ENCODE measurements around the gene EAF2.

EAF2 gene

GRCh38 chr3:121913305-121913990, 78.4 kb downstream of the EAF2 start:
- H3K27ac ChIP-seq, result no peak overlapping the region
- TF ChIP-seq ZFX (IDR thresholded peaks at IDR 0.05; ENCODE audit: borderline replicate concordance) (no peak), CTCF (IDR thresholded peaks at IDR 0.05) (no peak)

GRCh38 chr3:121914081-121914998, 79.3 kb downstream of the EAF2 start:
- no peak overlapping the region for H3K27ac ChIP-seq
- TF ChIP-seq ZFX (IDR thresholded peaks at IDR 0.05; ENCODE audit: borderline replicate concordance), result no peak
- TF ChIP-seq CTCF (IDR thresholded peaks at IDR 0.05), result no peak

GRCh38 chr3:121916189-121916588, 81.2 kb downstream of the EAF2 start:
- TF ChIP-seq ZFX (IDR thresholded peaks at IDR 0.05; ENCODE audit: borderline replicate concordance), result no peak
- no peak for TF ChIP-seq CTCF (IDR thresholded peaks at IDR 0.05)
- no peak overlapping the region for H3K27ac ChIP-seq

- H3K27ac ChIP-seq, result no peak overlapping the region
- TF ChIP-seq CTCF (IDR thresholded peaks at IDR 0.05) (no peak), ZFX (IDR thresholded peaks at IDR 0.05; ENCODE audit: borderline replicate concordance) (no peak)
Observed at GRCh38 chr3:121918779-121919483, 83.9 kb downstream of the EAF2 start.

- TF ChIP-seq CTCF (IDR thresholded peaks at IDR 0.05), result no peak
- no peak for TF ChIP-seq ZFX (IDR thresholded peaks at IDR 0.05; ENCODE audit: borderline replicate concordance)
- H3K27ac ChIP-seq, result no peak overlapping the region
Observed at GRCh38 chr3:121924734-121925133, 89.7 kb downstream of the EAF2 start.

- no peak for TF ChIP-seq ZFX (IDR thresholded peaks at IDR 0.05; ENCODE audit: borderline replicate concordance)
- no peak for TF ChIP-seq CTCF (IDR thresholded peaks at IDR 0.05)
- H3K27ac ChIP-seq, result no peak overlapping the region
Observed at GRCh38 chr3:121926380-121926779, 91.4 kb downstream of the EAF2 start.
